DMS153 treated with DMSO at 0.1 percent for 48 hours (cell line): ENCODE data around the gene ZNF738.

Source experiments
- DNase-seq: peaks from one replicate; lab custom pipeline; 2025; ENCODE audit not compliant: unreplicated experiment; lab: John Stamatoyannopoulos, UW

The ZNF738 gene

DNA sequence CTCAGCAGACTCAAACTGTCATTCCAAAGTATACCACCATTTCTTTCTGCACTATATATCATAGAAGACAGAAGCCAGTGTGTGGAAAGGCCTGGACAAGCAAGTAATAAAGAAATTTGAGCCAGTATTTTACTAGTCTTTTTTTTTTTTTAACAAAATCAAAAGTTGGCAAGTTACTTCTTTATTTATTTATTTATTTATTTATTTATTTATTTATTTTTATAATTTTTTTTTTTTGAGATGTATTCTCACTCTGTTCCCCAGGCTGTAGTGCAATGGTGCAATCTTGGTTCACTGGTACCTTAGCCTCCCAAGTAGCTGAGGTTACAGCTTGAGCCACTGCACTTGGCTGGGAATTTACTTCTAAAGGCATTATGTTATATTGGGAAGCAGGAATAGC, 63.4 kb downstream of the ZNF738 start:
- no peak for DNase-seq

DNA sequence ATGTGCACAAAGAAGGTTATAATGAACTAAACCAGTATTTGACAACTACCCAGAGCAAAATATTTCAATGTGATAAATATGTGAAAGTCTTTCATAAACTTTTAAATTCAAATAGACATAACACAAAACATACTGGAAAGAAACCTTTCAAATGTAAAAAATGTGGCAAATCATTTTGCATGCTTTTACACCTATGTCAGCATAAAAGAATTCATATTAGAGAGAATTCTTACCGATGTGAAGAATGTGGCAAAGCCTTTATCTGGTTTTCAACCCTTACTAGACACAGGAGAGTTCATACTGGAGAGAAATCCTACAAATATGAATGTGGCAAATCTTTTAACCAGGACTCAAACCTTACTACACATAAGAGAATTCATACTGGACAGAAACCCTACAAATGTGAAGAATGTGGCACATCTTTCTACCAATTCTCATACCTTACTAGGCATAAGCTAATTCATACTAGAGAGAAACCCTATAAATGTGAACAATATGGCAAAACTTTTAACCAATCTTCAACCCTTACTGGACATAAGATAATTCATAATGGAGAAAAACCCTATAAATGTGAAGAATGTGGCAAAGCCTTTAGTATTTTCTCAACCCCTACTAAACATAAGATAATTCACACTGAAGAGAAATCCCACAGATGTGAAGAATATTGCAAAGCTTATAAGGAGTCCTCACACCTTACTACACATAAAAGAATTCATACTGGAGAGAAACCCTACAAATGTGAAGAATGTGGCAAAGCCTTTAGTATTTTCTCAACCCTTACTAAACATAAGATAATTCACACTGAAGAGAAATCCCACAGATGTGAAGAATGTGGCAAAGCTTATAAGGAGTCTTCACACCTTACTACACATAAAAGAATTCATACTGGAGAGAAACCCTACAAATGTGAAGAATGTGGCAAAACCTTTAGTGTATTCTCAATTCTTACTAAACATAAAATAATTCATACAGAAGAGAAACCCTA, 64.5 kb downstream of the ZNF738 start:
- DNase-seq: no peak
